Smooth muscle cell of the brain vasculature (primary cell): ENCODE measurements around the gene KLK11.
"Not testable (repeated sequence)": the region's sequence is repeated elsewhere in the genome, so short reads cannot be mapped to it uniquely, and the experiment has no call there.

Experiments used
- DNase-seq: peaks from one replicate; pipeline ENCODE4 v3.0.0-alpha.2; 2012; ENCODE audit warnings: low read depth, low spot score

The KLK11 gene

GRCh38 chr19:51005248-51005647 lies 21.2 kb downstream of the KLK11 start:
- DNase-seq = no peak

- DNase-seq = no peak
These were observed 23.1 kb downstream of the KLK11 start for GRCh38 chr19:51003316-51003715.

GRCh38 chr19:51002542-51003311 lies 23.7 kb downstream of the KLK11 start:
- no peak for DNase-seq

DNA sequence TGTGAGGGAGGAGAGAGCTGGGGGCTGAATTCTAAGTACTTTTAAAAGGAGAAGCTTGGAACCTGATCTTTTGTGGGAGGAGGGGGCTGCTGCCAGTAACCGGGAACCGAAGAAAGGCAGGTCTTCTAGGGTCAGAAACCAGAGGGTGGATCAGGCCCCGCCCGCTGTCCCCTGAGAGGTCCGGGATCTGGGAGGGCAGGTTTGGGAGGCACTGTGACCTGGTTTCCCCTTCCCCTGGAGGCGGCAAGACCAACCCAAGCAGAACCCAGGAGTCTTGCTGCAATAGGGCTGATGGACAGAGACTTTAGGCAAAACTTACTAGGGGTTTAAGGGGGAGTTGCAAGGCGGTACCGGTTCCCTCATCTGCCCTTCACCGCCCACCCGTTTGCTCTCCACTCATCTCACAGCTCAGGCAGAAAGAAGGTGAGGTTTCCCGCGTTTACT lies 24.3 kb downstream of the KLK11 start:
- no peak for DNase-seq

DNA sequence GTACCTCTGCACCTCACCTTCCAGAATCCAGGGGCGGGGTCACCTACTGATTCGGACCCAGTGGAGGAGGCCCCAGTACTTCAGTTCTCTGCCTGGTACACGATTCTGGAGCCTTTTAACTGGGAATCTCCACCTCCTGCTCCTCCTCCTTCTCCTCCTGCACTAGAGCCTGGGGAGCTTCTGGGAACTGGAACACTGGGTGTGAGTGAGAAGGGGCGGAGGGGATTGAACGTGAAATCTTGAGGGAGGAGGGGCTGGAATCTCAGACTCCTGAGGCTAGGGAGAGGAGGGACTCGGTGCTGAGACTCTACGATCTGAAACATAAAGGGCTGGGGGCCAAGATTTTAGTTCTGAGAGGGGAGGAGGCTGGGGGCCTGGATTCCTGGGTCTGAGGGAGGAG lies 24.9 kb downstream of the KLK11 start, which contains the start of gene KLK8:
TSS of gene KLK8 (minus strand) at position 90 of the 400 bp plus-strand sequence. CDS start 437 bp downstream, outside the sequence.
- DNase-seq = no peak

- no peak for DNase-seq
These were observed 25.4 kb downstream of the KLK11 start for GRCh38 chr19:51000981-51001380.

DNA sequence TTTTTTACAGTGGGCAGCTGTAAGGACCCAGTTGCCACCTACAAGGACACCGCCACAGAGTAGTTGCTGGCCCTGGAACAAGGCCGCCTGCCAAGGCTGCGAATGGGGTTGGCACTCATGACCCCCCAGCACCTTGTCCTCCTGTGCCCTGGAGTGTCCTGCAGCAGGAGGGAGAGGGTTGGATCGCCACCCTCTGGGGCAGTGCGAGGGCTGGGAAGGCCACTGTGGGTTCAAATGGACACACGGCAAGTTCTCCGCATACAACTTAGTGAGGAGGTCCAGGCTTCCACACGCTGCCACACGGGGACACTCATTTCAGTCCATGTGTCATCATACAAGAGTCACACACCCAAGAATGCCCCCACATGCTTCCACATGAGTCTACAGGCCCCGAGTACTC lies 26.0 kb downstream of the KLK11 start:
- no peak for DNase-seq

GRCh38 chr19:50998686-50999085 lies 27.7 kb downstream of the KLK11 start:
- DNase-seq = no peak

DNA sequence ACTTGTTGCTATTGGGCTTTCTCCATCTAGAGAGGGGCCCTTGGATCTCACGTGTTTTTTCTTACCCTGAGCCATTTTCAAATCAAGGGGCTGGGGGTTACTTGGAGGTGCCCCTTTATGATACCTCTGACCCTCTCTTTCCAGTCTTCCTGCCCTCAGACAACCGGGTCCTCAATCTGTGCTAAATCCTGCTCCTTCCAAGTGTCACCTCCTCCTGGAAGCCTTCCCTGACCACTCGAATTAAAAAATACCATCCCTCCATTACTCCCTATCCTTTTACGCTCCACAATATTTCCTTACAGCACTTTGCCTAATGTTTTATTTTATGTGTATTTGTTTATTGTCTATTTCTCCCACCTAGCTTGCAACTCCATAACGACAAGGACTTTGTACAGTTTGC lies 28.4 kb downstream of the KLK11 start:
- DNase-seq = no peak

DNA sequence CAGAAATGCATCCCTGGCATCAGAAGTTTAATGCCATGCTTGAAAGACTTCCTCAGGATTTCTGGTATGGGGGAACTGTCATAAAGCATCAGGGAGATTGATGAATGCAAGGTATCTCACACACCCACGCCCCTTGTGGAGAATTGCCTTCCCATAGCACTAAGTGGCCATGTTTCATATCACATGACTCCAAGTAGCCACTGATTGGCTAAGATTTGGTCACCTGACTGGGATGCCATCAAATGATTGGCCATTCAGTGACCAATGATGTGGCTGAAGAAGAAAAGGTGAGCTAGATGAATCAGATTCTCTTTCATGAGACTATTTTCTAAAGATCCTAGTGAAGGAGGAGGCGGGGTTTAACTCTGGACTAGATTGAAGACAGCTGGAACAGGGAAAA lies 32.3 kb downstream of the KLK11 start:
- no peak for DNase-seq

- DNase-seq = no peak
These were observed 33.8 kb downstream of the KLK11 start for GRCh38 chr19:50992666-50993035.

GRCh38 chr19:50984416-50984815 lies 42.0 kb downstream of the KLK11 start:
- DNase-seq = not testable (repeated sequence)

- DNase-seq = no peak
These were observed 42.7 kb downstream of the KLK11 start, which contains the start of gene KLK7 for GRCh38 chr19:50983625-50984292. Gene KLK7, minus strand, starts transcription at chr19:50983917. Its CDS starts 1,518 bp downstream, at chr19:50982399.

GRCh38 chr19:50982186-50982585 lies 44.2 kb downstream of the KLK11 start:
- DNase-seq = no peak

DNA sequence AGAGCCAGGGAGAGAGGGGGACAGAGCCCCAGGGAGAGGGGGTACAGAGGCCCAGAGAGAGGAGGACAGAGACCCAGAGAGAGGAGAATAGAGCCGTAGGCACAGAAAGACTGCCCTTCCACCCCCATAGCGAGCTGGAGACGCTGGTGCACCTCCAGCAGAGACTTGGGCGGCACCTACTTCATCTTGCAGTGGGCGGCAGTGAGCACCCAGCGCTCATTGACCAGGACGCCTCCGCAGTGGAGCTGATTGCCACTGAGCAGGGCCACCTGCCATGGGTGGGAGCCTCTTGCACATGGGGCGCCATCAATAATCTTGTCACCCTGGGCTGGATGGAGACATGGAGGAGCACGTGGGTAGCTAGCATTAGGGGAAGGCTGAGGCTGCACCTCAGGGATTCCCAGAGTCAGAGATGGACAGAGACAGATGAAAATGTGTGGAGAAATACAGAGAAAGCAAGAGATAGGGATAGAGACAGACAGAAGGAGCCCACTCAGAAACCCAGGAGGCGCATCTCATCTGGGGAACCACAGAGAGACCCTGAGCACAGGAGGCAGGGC lies 44.7 kb downstream of the KLK11 start:
- no peak for DNase-seq

- no peak for DNase-seq
These were observed 46.2 kb downstream of the KLK11 start for GRCh38 chr19:50980208-50980607.

DNA sequence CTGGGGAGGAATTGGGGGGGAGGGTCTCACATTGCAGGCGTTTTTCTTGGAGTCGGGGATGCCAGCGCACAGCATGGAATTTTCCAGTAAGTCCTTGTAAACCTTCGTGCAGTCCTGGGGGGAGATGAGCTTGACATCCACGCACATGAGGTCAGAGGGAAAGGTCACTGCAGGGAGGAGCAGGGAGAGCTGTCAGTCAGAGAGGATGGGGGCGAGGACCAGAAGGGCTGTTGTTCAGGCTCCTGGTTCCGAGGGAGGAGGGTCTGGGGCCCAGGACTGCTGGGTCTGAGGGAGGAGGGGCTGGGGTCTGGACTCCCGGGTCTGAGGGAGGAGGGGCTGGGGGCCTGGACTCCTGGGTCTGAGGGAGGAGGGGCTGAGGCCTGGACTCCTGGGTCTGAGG lies 46.7 kb downstream of the KLK11 start:
- DNase-seq = no peak

DNA sequence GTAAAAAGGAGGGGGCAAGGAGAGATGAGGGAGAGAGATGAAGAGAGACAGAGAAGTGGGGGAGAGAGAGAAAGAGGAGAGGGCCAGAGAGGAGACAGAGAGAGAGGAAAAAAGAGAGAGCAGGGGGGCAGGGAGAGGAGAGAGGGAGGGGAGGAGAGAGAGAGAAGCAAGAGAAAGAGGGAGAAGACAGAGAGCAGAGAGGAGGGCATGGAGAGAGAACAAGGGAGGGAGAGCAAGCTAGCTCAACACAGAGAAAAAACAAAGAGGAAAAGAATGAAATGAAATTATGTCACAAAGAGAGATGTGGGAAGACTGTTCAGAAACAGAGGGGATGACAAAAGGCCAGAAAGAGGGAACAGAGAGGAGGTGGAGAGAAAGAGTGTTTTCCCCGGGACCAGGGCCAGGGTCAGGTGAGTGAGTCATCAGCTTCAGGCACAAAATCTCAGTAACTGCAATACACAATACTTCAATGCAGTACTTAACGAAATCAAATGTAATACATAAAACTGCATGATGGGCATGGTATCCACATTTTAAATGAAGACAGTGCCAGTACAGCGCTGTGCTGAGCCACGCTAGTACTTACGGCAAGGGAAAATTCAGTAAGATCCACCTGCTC lies 47.5 kb downstream of the KLK11 start:
- no peak for DNase-seq

DNA sequence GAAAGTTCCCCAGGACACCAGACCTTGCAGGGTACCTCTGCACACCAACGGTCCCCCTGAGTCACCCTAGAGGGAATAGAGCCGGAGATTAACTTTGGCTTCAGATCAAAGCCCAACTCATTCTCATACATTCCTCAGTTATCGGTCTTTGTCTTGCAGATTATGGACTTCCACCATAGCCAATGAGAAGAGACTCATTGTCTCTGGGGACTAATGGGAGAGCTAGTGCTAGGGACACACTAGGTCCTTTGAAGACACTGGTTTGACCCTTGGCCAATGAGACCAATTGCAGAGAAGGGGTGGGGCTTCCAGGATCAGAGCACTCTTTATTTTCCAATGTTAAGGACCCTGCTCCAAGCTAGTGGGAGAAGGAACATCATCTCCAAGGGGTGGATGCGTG lies 48.8 kb downstream of the KLK11 start:
- no peak for DNase-seq

GRCh38 chr19:50975766-50976165 lies 50.6 kb downstream of the KLK11 start:
- DNase-seq = no peak

DNA sequence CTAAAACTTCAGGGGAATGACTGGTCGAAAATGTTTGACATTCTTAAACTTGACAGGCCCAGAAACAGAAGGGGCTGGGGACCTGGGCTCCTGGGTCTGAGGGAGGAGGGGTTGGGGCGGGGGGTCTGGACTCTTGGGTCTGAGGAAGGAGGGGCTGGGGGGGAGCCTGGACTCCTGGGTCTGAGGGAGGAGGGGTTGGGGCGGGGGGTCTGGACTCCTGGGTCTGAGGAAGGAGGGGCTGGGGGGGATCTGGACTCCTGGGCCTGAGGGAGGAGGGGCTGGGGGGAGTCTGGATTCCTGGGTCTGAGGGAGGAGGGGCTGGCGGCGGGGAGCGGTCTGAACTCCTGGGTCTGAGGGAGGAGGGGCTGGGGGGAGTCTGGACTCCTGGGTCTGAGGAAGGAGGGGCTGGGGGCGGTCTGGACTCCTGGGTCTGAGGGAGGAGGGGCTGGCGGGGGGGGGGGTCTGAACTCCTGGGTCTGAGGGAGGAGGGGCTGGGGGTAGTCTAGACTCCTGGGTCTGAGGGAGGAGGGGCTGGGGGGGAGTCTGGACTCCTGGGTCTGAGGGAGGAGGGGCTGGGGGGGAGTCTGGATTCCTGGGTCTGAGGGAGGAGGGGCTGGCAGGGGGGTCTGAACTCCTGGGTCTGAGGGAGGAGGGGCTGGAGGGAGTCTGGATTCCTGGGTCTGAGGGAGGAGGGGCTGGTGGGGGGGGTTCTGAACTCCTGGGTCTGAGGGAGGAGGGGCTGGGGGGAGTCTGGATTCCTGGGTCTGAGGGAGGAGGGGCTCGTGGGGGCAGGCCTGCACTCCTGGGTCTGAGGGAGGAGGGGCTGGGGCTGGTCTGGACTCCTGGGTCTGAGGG lies 51.5 kb downstream of the KLK11 start:
- DNase-seq = no peak
